Fibroblast of villous mesenchyme (primary cell): ENCODE results near the gene CHKB. TPM values are rescaled to one million over a fixed set of nuclear protein-coding genes. Genes with fewer than 3 reads are reported as not detected.

ENCODE experiments used
- DNase-seq: peaks from one replicate; pipeline ENCODE4 v3.0.0-alpha.2; 2010; ENCODE audit warnings: low read depth
- H3K4me3 ChIP-seq: 2 replicates; pipeline ENCODE4 v1.5.1; 2011; ENCODE audit warnings: low read depth, mild to moderate bottlenecking, low read length
- total RNA-seq: library from RNA; depleted of rRNA; stranded (reverse); fragments of >200 nt; gene quantifications from 2 replicates; pipeline ENCODE4 v1.2.3, GENCODE V29; 2012
- TF ChIP-seq, protein P1 (sequence below): IDR thresholded peaks from 2 replicates; pipeline ENCODE4 v1.5.1; 2012; ENCODE audit warnings: low read depth, mild to moderate bottlenecking, low read length; ENCODE audit not compliant: insufficient read depth

The CHKB gene
- total RNA-seq, 1 donor = 18.1 TPM

DNA sequence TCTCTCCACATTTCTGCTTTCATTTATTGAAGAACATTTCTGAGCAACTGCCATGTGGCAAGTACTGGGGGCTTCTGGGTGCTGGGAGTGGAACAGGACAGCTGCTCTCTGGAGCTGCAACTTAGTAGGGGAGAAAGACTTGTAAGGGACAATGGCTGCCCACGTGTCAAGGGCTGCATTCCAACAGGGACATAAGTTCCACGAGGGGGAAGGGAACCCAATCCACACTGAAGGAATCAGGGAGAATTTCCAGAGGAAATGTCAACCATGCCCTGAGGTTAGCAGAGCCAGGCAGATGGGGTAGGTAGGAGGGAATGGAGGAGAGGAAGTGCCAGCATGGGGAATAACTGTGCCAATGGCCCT is 19.7 kb upstream of the CHKB start:
- no peak for DNase-seq
- TF ChIP-seq, protein P1, sequence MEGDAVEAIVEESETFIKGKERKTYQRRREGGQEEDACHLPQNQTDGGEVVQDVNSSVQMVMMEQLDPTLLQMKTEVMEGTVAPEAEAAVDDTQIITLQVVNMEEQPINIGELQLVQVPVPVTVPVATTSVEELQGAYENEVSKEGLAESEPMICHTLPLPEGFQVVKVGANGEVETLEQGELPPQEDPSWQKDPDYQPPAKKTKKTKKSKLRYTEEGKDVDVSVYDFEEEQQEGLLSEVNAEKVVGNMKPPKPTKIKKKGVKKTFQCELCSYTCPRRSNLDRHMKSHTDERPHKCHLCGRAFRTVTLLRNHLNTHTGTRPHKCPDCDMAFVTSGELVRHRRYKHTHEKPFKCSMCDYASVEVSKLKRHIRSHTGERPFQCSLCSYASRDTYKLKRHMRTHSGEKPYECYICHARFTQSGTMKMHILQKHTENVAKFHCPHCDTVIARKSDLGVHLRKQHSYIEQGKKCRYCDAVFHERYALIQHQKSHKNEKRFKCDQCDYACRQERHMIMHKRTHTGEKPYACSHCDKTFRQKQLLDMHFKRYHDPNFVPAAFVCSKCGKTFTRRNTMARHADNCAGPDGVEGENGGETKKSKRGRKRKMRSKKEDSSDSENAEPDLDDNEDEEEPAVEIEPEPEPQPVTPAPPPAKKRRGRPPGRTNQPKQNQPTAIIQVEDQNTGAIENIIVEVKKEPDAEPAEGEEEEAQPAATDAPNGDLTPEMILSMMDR = no peak
- no peak overlapping the region for H3K4me3 ChIP-seq

DNA sequence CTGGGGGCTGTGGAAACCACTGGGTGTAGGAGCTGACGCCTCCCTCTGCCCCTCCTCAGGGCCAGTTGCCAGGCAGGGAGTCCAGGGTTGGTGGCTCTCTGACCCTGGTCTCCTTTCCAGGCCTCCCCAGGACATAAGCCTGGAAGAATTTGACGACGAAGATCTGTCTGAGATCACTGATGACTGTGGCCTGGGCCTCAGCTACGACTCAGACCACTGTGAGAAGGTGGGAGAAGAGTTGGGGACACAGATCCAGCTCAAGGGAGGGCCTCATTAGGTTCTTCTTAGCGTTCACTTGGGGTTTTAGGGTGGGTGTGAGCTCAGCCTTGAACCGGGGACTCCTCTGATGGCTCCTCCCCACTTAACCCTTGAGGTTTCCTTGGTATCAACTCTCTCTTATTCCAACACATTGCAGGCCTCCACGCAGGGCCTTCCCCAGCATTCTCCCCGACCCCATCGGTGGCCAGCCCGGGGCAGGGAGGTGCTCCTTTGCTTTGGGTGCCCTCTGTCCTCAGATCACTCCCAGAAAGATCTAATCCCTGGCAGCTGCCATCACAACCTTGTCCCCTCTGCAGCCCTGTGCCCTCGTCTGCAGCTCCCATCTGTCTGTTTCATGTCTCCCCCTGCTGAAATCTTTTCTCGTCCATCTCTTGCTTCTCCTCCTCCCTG is 19.2 kb upstream of the CHKB start:
- no peak for DNase-seq
- no peak overlapping the region for H3K4me3 ChIP-seq
- TF ChIP-seq, protein P1 = no peak

DNA sequence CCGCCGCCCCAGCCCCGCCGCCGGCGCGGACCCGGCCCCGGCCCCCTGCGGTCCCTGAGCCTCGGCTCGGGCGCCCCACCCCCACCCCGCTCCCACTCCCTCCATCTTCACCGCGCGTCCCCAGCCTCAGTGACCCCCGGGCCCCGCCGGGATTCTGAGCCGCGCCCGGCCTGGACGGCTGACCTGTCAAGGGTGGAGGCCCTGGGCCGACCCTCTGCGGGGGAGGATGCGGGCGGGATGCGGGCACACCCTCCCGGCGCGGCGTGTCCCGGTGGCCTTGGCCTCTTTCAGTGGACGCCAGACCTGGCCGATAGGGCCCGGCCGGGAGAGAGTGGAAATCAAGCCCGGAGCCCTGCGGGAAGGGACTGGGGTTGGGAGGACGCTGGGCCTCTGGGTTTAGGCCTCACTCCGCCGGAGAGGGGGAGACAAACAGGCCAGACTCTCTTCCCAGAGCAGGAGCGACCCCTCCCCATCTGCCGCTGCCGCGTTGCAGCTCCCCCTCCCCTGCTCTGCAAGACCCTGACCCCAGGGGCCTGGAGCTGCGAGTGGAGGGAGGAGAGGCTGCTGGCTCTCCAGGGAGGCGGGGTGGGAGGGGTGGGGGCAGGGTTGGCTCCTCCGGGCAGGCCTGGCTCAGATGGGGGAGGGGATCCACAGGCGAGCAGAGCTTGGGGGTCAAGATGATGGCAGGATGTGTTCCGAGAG is 18.5 kb upstream of the CHKB start:
- TF ChIP-seq, protein P1 = no peak
- H3K4me3 ChIP-seq = peak overlapping the region; percentile 15
- DNase-seq = no peak

DNA sequence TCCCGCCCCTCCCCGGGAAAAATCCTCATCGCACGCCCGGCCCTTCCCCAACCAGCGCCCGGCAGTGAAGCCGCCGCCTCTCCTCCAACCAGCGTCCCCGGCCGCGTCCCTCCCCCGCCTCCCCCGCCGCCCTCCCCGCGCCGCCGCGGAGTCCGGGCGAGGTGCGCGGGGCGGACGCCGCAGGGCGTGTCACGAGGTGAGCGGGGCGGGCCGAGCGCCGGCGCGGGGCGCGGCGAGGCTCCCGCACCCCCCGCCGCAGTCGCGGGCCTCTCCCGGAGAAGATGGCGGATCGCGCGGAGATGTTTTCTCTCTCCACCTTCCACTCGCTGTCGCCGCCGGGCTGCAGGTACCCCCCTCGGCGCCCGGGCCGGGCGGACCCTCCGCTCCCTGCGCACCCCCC is 17.9 kb upstream of the CHKB start, which contains the start of gene MAPK8IP2:
MAPK8IP2 (plus strand) TSS at position 256 of the 400 bp plus-strand sequence; CDS start at position 282, 26 bp downstream.
- TF ChIP-seq, protein P1 = no peak
- no peak for DNase-seq
- peak within 1 kb of the TSS; percentile 21 for H3K4me3 ChIP-seq

DNA sequence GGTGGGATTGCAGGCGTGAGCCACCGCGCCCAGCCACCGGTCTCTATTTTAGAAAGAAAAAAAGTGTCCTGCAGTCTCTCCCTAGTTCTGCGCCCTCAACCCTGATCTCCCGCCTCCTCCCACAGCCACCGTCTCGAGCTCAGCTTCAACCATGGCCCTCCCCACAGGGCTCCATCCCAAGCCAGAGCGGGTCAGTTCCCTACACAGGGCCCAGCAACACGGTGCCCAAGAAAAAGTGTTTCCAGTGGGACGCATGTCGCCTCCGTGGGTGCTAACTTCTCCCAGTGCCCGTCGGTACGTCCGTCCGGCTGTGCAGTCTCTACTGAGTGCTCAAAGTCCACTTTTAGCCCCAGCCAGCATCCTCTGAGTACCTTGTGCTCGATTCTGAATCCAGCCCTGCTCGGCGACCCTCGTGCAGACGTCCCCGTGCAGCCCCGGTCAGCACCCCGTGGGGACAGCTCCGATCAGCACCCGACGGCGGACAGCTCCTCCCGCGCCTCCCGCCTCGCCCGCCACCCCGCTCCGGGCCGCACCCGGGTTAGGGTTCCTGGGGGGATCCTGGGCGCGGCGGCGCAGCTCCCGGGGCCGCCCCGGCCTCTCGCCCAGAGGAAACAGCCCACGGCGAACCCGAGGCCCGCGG is 17.3 kb upstream of the CHKB start:
- H3K4me3 ChIP-seq = no peak overlapping the region
- TF ChIP-seq, protein P1 = no peak
- peak; percentile 40 for DNase-seq

DNA sequence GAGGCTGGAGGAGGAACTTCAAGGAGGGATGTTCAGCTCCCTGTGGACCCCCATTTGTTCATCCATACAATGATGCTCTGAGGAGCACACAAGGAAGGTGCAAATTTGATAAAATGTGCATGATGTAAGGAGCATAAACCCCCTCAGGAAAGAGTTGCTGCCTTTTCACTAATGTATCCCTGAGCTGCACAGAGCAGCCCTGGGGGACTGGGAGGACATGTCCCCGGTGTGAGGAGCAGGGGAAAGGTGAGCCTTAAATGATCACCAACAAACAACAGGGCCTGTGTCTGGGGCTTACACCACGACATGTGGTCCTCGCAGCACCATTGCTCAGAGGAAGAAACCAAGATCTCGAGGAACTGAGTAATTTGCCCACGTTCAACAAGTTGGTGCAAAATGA is 14.4 kb upstream of the CHKB start:
- no peak overlapping the region for H3K4me3 ChIP-seq
- DNase-seq = no peak
- TF ChIP-seq, protein P1 = no peak
